ENCODE results near the gene CDH10.

The CDH10 gene

DNA sequence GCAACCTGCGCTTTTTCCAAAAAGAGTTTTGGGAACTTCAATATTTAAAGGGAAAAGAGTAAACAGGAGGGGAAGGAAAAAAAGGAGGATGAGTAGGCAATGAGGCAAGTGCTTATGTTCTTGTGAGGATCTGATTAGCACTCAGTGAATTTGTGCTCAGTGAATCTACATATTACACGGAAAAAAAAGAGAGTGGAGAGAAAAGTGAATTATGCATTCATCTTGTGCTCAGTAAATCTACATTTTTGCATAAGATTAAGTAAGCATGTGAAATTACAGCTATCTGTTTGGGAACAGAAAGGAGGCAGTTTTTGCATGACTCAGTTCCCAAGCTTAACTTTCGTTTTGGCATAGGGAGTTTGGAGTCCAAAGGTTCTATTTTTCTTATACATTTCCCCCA is 170.1 kb downstream of the CDH10 start:
- Histone ChIP-seq H3K4me1 (ENCODE audit: control insufficient read depth in 5 of 5, insufficient read depth in 5 of 5, low read length in 5 of 5) (no peaks in the 10 kb centered on the region), H3K9me3 (ENCODE audit: control insufficient read depth in 5 of 5, low read length in 5 of 5) (peaks cover 0 to 3% (median 0%) of the 10 kb centered on the region in 5 donors), H3K27me3 (ENCODE audit: control insufficient read depth in 5 of 5, insufficient read depth in 4 of 5, low read length in 5 of 5) (no peaks in the 10 kb centered on the region), H3K9ac (ENCODE audit: low read length in 5 of 5) (no peak overlapping the region), H3K36me3 (ENCODE audit: control insufficient read depth in 5 of 5, insufficient read depth in 5 of 5, low read length in 5 of 5) (no peaks in the 10 kb centered on the region), H3K27ac (ENCODE audit: low read depth, low read length) (no peak overlapping the region), H3K4me3 (ENCODE audit: low read depth in 1 of 5, low read length in 5 of 5) (no peak overlapping the region)

DNA sequence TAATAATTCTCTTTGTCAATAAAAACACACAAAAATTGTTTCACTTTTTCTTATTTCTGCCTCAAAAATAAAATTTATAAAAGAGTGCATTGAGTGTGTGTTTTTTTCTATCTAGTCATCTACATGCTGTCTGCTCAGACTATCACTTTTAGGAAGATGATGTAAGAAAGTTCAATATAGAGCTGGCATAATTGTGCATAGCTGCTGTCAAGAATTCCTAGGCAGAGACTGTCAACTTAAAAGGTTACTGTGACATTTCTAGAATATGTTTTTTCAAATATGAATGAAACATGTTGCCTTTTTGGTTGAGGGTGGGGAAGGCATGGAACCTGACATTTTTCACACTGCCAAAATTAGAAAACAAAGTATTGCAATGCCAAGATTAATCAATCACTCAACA is 172.3 kb downstream of the CDH10 start:
- Histone ChIP-seq H3K27ac (ENCODE audit: low read depth, low read length) (no peak overlapping the region), H3K9ac (ENCODE audit: low read length in 5 of 5) (no peak overlapping the region), H3K4me1 (ENCODE audit: control insufficient read depth in 5 of 5, insufficient read depth in 5 of 5, low read length in 5 of 5) (no peaks in the 10 kb centered on the region), H3K27me3 (ENCODE audit: control insufficient read depth in 5 of 5, insufficient read depth in 4 of 5, low read length in 5 of 5) (no peaks in the 10 kb centered on the region), H3K9me3 (ENCODE audit: control insufficient read depth in 5 of 5, low read length in 5 of 5) (peaks cover 0 to 3% (median 0%) of the 10 kb centered on the region in 5 donors), H3K4me3 (ENCODE audit: low read depth in 1 of 5, low read length in 5 of 5) (no peak overlapping the region), H3K36me3 (ENCODE audit: control insufficient read depth in 5 of 5, insufficient read depth in 5 of 5, low read length in 5 of 5) (no peaks in the 10 kb centered on the region)

- Histone ChIP-seq H3K4me1 (ENCODE audit: control insufficient read depth in 5 of 5, insufficient read depth in 5 of 5, low read length in 5 of 5) (no peaks in the 10 kb centered on the region), H3K9me3 (ENCODE audit: control insufficient read depth in 5 of 5, low read length in 5 of 5) (no peaks in the 10 kb centered on the region), H3K4me3 (ENCODE audit: low read depth in 1 of 5, low read length in 5 of 5) (no peak overlapping the region), H3K27me3 (ENCODE audit: control insufficient read depth in 5 of 5, insufficient read depth in 4 of 5, low read length in 5 of 5) (no peaks in the 10 kb centered on the region), H3K27ac (ENCODE audit: low read depth, low read length) (no peak overlapping the region), H3K36me3 (ENCODE audit: control insufficient read depth in 5 of 5, insufficient read depth in 5 of 5, low read length in 5 of 5) (no peaks in the 10 kb centered on the region), H3K9ac (ENCODE audit: low read length in 5 of 5) (no peak overlapping the region)
These were observed 200.4 kb downstream of the CDH10 start for GRCh38 chr5:24444414-24444813.

DNA sequence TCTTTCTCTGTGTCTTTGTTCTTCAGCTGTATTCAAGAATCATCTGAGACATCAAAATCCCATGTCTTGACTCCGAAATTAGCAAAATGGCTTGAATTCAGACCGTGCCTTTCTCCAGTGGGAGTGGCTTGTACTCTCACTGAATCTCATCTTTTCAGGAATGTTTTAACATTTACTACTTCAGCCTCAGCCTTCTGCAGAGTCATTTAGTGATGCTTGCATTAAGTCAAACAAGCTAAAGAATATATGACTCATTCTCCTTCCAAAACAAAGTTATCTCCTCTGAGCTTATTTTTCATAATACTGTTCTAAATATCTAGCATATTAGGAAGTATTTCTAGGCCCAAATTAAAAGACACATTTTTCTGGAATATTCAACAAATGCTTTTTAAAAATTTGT is 205.3 kb downstream of the CDH10 start:
- Histone ChIP-seq H3K36me3 (ENCODE audit: control insufficient read depth in 5 of 5, insufficient read depth in 5 of 5, low read length in 5 of 5) (no peaks in the 10 kb centered on the region), H3K9ac (ENCODE audit: low read length in 5 of 5) (no peak overlapping the region), H3K9me3 (ENCODE audit: control insufficient read depth in 5 of 5, low read length in 5 of 5) (no peaks in the 10 kb centered on the region), H3K4me3 (ENCODE audit: low read depth in 1 of 5, low read length in 5 of 5) (no peak overlapping the region), H3K27ac (ENCODE audit: low read depth, low read length) (no peak overlapping the region), H3K4me1 (ENCODE audit: control insufficient read depth in 5 of 5, insufficient read depth in 5 of 5, low read length in 5 of 5) (no peaks in the 10 kb centered on the region), H3K27me3 (ENCODE audit: control insufficient read depth in 5 of 5, insufficient read depth in 4 of 5, low read length in 5 of 5) (no peaks in the 10 kb centered on the region)
